IMR-90 (cell line): ENCODE results near the gene SRRM3. TPM values are rescaled to one million over a fixed set of nuclear protein-coding genes. Genes with fewer than 3 reads are reported as not detected.
A peak's percentile ranks its signal among the peaks of the same experiment; 100 is the strongest.

Experiments used
- ATAC-seq: fragments of 200-7000 bp; cut with Tn5 transposase; 2 replicates; pipeline ENCODE4 v1.9.1; 2020; ENCODE audit warnings: low read depth, mild to moderate bottlenecking, moderate library complexity
- BruUV-seq: library from RNA; stranded (reverse); fragments of 400-500 nt; replicated peaks from 2 replicates; lab custom pipeline; 2021; lab: Mats Ljungman, UMichigan
- CTCF ChIA-PET: fragments of 300-600 bp; formaldehyde crosslinking; extraction: SDS; loops from one replicate; lab custom pipeline; 2021; ENCODE audit warnings: antibody characterized with exemption; lab: Yijun Ruan, JAX
- POLR2A ChIA-PET: fragments of 300-600 bp; sonication (Branson Sonifier 250); formaldehyde crosslinking; loops from one replicate; lab custom pipeline; 2022; ENCODE audit warnings: antibody characterized with exemption; ENCODE audit not compliant: unreplicated experiment; lab: Charles Lee
- DNase-seq: peaks from one replicate; pipeline ENCODE4 v3.0.0; 2013
- H2AFZ ChIP-seq: replicated peaks from 2 replicates; pipeline ENCODE3; 2013; ENCODE audit warnings: low read length, mild to moderate bottlenecking; ENCODE audit not compliant: poor library complexity
- H2AK5ac ChIP-seq: 2 replicates; pipeline ENCODE4 v1.6.1; 2013; ENCODE audit warnings: low read depth, low read length, inconsistent platforms
- H2AK9ac ChIP-seq: replicated peaks from 2 replicates; pipeline ENCODE3; 2013; ENCODE audit warnings: mild to moderate bottlenecking, low read depth, low read length, moderate library complexity; ENCODE audit not compliant: poor library complexity
- H2BK120ac ChIP-seq: 2 replicates; pipeline ENCODE4 v1.6.1; 2013; ENCODE audit warnings: low read depth, low read length, inconsistent platforms
- H2BK15ac ChIP-seq: 3 replicates; pipeline ENCODE4 v1.6.1; 2013; ENCODE audit warnings: low read depth, low read length, inconsistent platforms
- H2BK20ac ChIP-seq: 2 replicates; pipeline ENCODE4 v1.6.1; 2013; ENCODE audit warnings: low read depth, mild to moderate bottlenecking, inconsistent platforms, low read length, moderate library complexity
- H2BK5ac ChIP-seq: 2 replicates; pipeline ENCODE4 v1.6.1; 2013; ENCODE audit warnings: mild to moderate bottlenecking, low read depth, low read length, inconsistent platforms; ENCODE audit not compliant: poor library complexity, severe bottlenecking
- H3K14ac ChIP-seq: replicated peaks from 2 replicates; pipeline ENCODE4 v1.6.1; 2013; ENCODE audit warnings: low read depth, low read length, inconsistent platforms
- H3K18ac ChIP-seq: 2 replicates; pipeline ENCODE4 v1.6.1; 2013; ENCODE audit warnings: low read depth, low read length, control low read depth
- H3K23ac ChIP-seq: 2 replicates; pipeline ENCODE4 v1.6.1; 2013; ENCODE audit warnings: low read depth, low read length, inconsistent platforms
- H3K27ac ChIP-seq: 2 replicates; pipeline ENCODE4 v1.5.1; 2013; ENCODE audit warnings: mild to moderate bottlenecking, control low read depth, low read length; ENCODE audit not compliant: insufficient read depth
- H3K27me3 ChIP-seq: 2 replicates; pipeline ENCODE4 v1.6.1; 2013; ENCODE audit warnings: low read length; ENCODE audit not compliant: control insufficient read depth, insufficient read depth
- H3K36me3 ChIP-seq: 2 replicates; pipeline ENCODE4 v1.6.1; 2013; ENCODE audit warnings: low read length, mixed read lengths; ENCODE audit not compliant: control insufficient read depth, insufficient read depth
- H3K4ac ChIP-seq: 2 replicates; pipeline ENCODE4 v1.6.1; 2013; ENCODE audit warnings: low read depth, low read length, inconsistent platforms
- H3K4me1 ChIP-seq: 2 replicates; pipeline ENCODE4 v1.6.1; 2013; ENCODE audit warnings: low read length, mixed read lengths; ENCODE audit not compliant: control insufficient read depth, insufficient read depth
- H3K4me2 ChIP-seq: 2 replicates; pipeline ENCODE4 v1.6.1; 2013; ENCODE audit warnings: low read depth, mild to moderate bottlenecking, control low read depth, low read length, moderate library complexity
- H3K4me3 ChIP-seq: 2 replicates; pipeline ENCODE4 v1.5.1; 2013; ENCODE audit warnings: low read depth, mild to moderate bottlenecking, control low read depth, low read length, moderate library complexity; ENCODE audit not compliant: insufficient read depth
- H3K56ac ChIP-seq: 2 replicates; pipeline ENCODE4 v1.6.1; 2013; ENCODE audit warnings: low read length, inconsistent platforms; ENCODE audit not compliant: insufficient read depth; ENCODE audit errors: extremely low read depth
- H3K79me1 ChIP-seq, 2 experiments: 2 replicates each; pipeline ENCODE4 v1.6.1; 2013; ENCODE audit warnings: low read length in 2 of 2, inconsistent platforms in 1 of 2, low read depth in 1 of 2
- H3K9ac ChIP-seq: 2 replicates; pipeline ENCODE4 v1.6.1; 2013; ENCODE audit warnings: low read depth, low read length, control low read depth
- H3K9me1 ChIP-seq: 2 replicates; pipeline ENCODE4 v1.6.1; 2013; ENCODE audit warnings: low read length, inconsistent platforms; ENCODE audit not compliant: insufficient read depth
- H3K9me3 ChIP-seq: 2 replicates; pipeline ENCODE4 v1.6.1; 2013; ENCODE audit warnings: low read length; ENCODE audit not compliant: control insufficient read depth, insufficient read depth
- H4K20me1 ChIP-seq: 2 replicates; pipeline ENCODE4 v1.6.1; 2013; ENCODE audit warnings: low read length, inconsistent platforms; ENCODE audit not compliant: insufficient read depth
- H4K5ac ChIP-seq: 2 replicates; pipeline ENCODE4 v1.6.1; 2013; ENCODE audit warnings: mild to moderate bottlenecking, low read depth, low read length, control low read depth
- H4K8ac ChIP-seq, 2 experiments: 2 replicates each; pipeline ENCODE4 v1.6.1; 2013; ENCODE audit warnings: low read depth in 2 of 2, low read length in 2 of 2, control low read depth in 1 of 2, inconsistent platforms in 1 of 2
- H4K91ac ChIP-seq: 2 replicates; pipeline ENCODE4 v1.6.1; 2013; ENCODE audit warnings: low read depth, low read length, inconsistent platforms; ENCODE audit not compliant: insufficient read depth
- CEBPB ChIP-seq: IDR thresholded peaks from 2 replicates; pipeline ENCODE4 v1.6.1; 2012; ENCODE audit warnings: low read depth, low read length, improper control_type of control experiment
- MAZ ChIP-seq: IDR thresholded peaks from 2 replicates; pipeline ENCODE4 v1.6.1; 2012; ENCODE audit warnings: low read depth, mild to moderate bottlenecking, low read length, improper control_type of control experiment, moderate library complexity, borderline replicate concordance
- WGBS, 2 experiments: methylation state at CpG; one replicate each; pipeline versions ENCODE4 v1.1.5 to v1.1.7; 2013; ENCODE audit warnings: missing lambda C conversion rate in 2 of 2; ENCODE audit not compliant: insufficient read length in 1 of 2; ENCODE audit errors: extremely low coverage in 2 of 2; 5-methylcytosine and 5-hydroxymethylcytosine counted together
- dilution Hi-C: fragments of 300-500 bp; cut with HindIII; formaldehyde crosslinking; loops from one replicate; pipeline ENCODE4 v1.14.3; 2018; ENCODE audit warnings: low sequenced_read_pairs; ENCODE audit not compliant: unreplicated experiment
- in situ Hi-C: fragments of 300-500 bp; cut with MboI; formaldehyde crosslinking; loops from 3 replicates; pipeline ENCODE4 v1.14.3; 2019; ENCODE audit warnings: low sequenced_read_pairs, inconsistent platforms, mixed read lengths
- intact Hi-C: fragments of 100-400 bp; cut with micrococcal nuclease; formaldehyde crosslinking; loops from 2 replicates; pipeline ENCODE4 v1.10.0; 2022
- polyA plus RNA-seq, 3 experiments: library from polyadenylated mRNA; depleted of rRNA; stranded (reverse); fragments of >200 nt; gene quantifications; 2 replicates each; pipeline ENCODE4 v1.2.3, GENCODE V29; 2012; ENCODE audit warnings: low replicate concordance in 1 of 3
- total RNA-seq: library from RNA; depleted of rRNA; stranded (reverse); fragments of >200 nt; gene quantifications from 2 replicates; pipeline ENCODE4 v1.2.3, GENCODE V29; 2012

Gene SRRM3
- total and polyA plus RNA-seq, 2 of the 4 experiments (the other 2 are of a cell fraction): 0.18 to 2.5 TPM

GRCh38 chr7:76225379-76225778, 23.7 kb downstream of the SRRM3 start:
- TF ChIP-seq MAZ (peak; percentile 57; the same call in 1 of the 2 replicates), CEBPB (no peak)
- ChIA-PET POLR2A (interaction anchor here (0.6 kb wide), 1 partner anchor 56 kb away, joined by 3 read pairs; no protein-coding TSS in a partner anchor), CTCF (no interaction called here)
- Histone ChIP-seq H4K5ac (no peak overlapping the region), H3K79me1 (no peaks in the 10 kb centered on the region), H3K18ac (no peak overlapping the region), H3K9me3 (no peaks in the 10 kb centered on the region), H3K4me1 (peaks cover 1% of the 10 kb centered on the region; the same call in 1 of the 2 replicates), H3K4me3 (no peak overlapping the region), H2AK5ac (no peak overlapping the region), H2BK120ac (no peak overlapping the region), H2BK20ac (no peak overlapping the region), H3K56ac (no peak overlapping the region), H2BK15ac (no peak overlapping the region), H3K9ac (no peak overlapping the region), H3K14ac (no peak overlapping the region), H3K23ac (no peak overlapping the region), H4K91ac (no peak overlapping the region), H2BK5ac (no peak overlapping the region), H4K8ac (no peak overlapping the region), H4K20me1 (no peaks in the 10 kb centered on the region), H2AFZ (no peak overlapping the region), H3K27me3 (peaks cover 10% of the 10 kb centered on the region), H3K27ac (no peak overlapping the region), H3K4me2 (no peak overlapping the region), H3K9me1 (no peaks in the 10 kb centered on the region), H2AK9ac (no peak overlapping the region), H3K4ac (no peak overlapping the region), H3K36me3 (no peaks in the 10 kb centered on the region)
- intact Hi-C loops (no loop called here), in situ Hi-C loops (no loop called here), dilution Hi-C loops (no loop called here)
- ATAC-seq (peak; percentile 80; the same call in 1 of the 2 replicates), DNase-seq (peak; percentile 23)
- WGBS, 2 experiments: no CpG with 5 or more reads among the region's 11 CpGs
- no TSS peak for BruUV-seq
